HEK293T (cell line): Measurements from ENCODE around the gene IFT88.

Source experiments
- BHLHE40 ChIP-seq: fragments of 450-650 bp; IDR thresholded peaks from 2 replicates; pipeline ENCODE4 v1.6.1; 2016; ENCODE audit warnings: mild to moderate bottlenecking, moderate library complexity, borderline replicate concordance
- ELF4 ChIP-seq: fragments of 450-650 bp; IDR thresholded peaks from 2 replicates; pipeline ENCODE4 v1.6.1; 2017; ENCODE audit warnings: antibody characterized with exemption
- HDGF ChIP-seq: fragments of 450-650 bp; IDR thresholded peaks from 2 replicates; pipeline ENCODE4 v1.6.1; 2017; ENCODE audit warnings: antibody characterized with exemption, borderline replicate concordance
- NFRKB ChIP-seq: fragments of 450-650 bp; IDR thresholded peaks from 2 replicates; pipeline ENCODE4 v1.6.1; 2016; ENCODE audit warnings: mild to moderate bottlenecking, moderate library complexity
- SP1 ChIP-seq: fragments of 450-650 bp; IDR thresholded peaks from 2 replicates; pipeline ENCODE4 v1.6.1; 2017
- SUZ12 ChIP-seq: fragments of 450-650 bp; IDR thresholded peaks from 2 replicates; pipeline ENCODE4 v1.6.1; 2016; ENCODE audit warnings: mild to moderate bottlenecking
- TARDBP ChIP-seq: fragments of 450-650 bp; IDR thresholded peaks from 2 replicates; pipeline ENCODE4 v1.6.1; 2016

DNA sequence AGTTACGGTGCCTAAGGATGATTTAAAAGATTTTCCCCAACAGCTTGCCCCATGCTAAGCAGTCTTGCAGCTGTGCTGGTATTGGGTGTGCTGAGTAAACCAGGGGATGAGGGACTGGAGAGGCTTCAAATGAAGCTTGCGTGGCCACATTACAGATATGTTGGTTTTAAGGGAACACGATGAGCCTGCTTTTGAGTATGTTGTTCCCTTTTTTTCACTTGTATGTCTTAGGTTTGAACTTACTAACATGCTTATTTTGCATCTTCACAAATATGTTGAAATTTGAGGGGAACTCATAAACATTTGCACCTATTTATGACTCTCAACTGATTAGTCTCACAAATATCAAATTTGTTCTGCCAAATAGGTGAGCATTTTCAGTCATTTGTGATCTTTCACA lies 134.5 kb downstream of the IFT88 start:
- TF ChIP-seq NFRKB (no peak), SP1 (no peak), SUZ12 (no peak), ELF4 (no peak), HDGF (no peak), TARDBP (no peak), BHLHE40 (no peak)
